Left forelimb (tissue), 1 donor: ENCODE measurements around the gene TBXAS1.
"Not testable (repeated sequence)": the region's sequence is repeated elsewhere in the genome, so short reads cannot be mapped to it uniquely, and the experiment has no call there.

Source experiments
- DNase-seq: peaks from one replicate; pipeline ENCODE4 v3.0.0-alpha.2; 2018; ENCODE audit warnings: low spot score

TBXAS1 gene

GRCh38 chr7:139825666-139826290, 3.3 kb upstream of the TBXAS1 start:
- DNase-seq = no peak

- no peak for DNase-seq
Measured at GRCh38 chr7:139827042-139827441, 2.0 kb upstream of the TBXAS1 start.

- DNase-seq = no peak
Measured at GRCh38 chr7:139828446-139828845, 618 bp upstream of the TBXAS1 start.

GRCh38 chr7:139829775-139830117, 682 bp downstream of the TBXAS1 start:
- no peak for DNase-seq

- DNase-seq = no peak
Measured at GRCh38 chr7:139830292-139830691, 1.2 kb downstream of the TBXAS1 start.

GRCh38 chr7:139830782-139831501, 1.9 kb downstream of the TBXAS1 start:
- no peak for DNase-seq

GRCh38 chr7:139835848-139836247, 6.8 kb downstream of the TBXAS1 start:
- DNase-seq = not testable (repeated sequence)

GRCh38 chr7:139837291-139837690, 8.2 kb downstream of the TBXAS1 start:
- DNase-seq = not testable (repeated sequence)

- DNase-seq = no peak
Measured at GRCh38 chr7:139838276-139838675, 9.2 kb downstream of the TBXAS1 start.

- no peak for DNase-seq
Measured at GRCh38 chr7:139838876-139839275, 9.8 kb downstream of the TBXAS1 start.

GRCh38 chr7:139840776-139841175, 11.7 kb downstream of the TBXAS1 start:
- no peak for DNase-seq

- DNase-seq = no peak
Measured at GRCh38 chr7:139842401-139843210, 13.5 kb downstream of the TBXAS1 start.

GRCh38 chr7:139843211-139843537, 14.1 kb downstream of the TBXAS1 start:
- DNase-seq = not testable (repeated sequence)

- DNase-seq = no peak
Measured at GRCh38 chr7:139844779-139845442, 15.8 kb downstream of the TBXAS1 start.

GRCh38 chr7:139845443-139845805, 16.4 kb downstream of the TBXAS1 start:
- DNase-seq = no peak

- no peak for DNase-seq
Measured at GRCh38 chr7:139846297-139846696, 17.2 kb downstream of the TBXAS1 start.

- DNase-seq = no peak
Measured at GRCh38 chr7:139848274-139848673, 19.2 kb downstream of the TBXAS1 start.

GRCh38 chr7:139850906-139851305, 21.8 kb downstream of the TBXAS1 start:
- no peak for DNase-seq

GRCh38 chr7:139851770-139852481, 22.9 kb downstream of the TBXAS1 start:
- no peak for DNase-seq

GRCh38 chr7:139852482-139852845, 23.4 kb downstream of the TBXAS1 start:
- DNase-seq = no peak

- no peak for DNase-seq
Measured at GRCh38 chr7:139853506-139854123, 24.6 kb downstream of the TBXAS1 start.

GRCh38 chr7:139854124-139854511, 25.1 kb downstream of the TBXAS1 start:
- no peak for DNase-seq
